ENCODE results near the gene ERICH4. TPM values are rescaled to one million over a fixed set of nuclear protein-coding genes. Genes with fewer than 3 reads are reported as not detected.

Gene ERICH4
- total RNA-seq, 2 experiments from 2014 or later = not detected

GRCh38 chr19:41409288-41409687 is 33.7 kb upstream of the ERICH4 start:
- no peak for TF ChIP-seq CTCF (IDR thresholded peaks at IDR 0.05)
- POLR2A ChIA-PET = interaction anchor here (1.8 kb wide), 1 partner anchor 11 kb away, joined by 9 read pairs; the partner anchor contains the start of gene BCKDHA
- DNase-seq = no peak
- Mint-ChIP-seq H3K4me3 (no peak overlapping the region), H3K36me3 (ENCODE audit: low read depth) (peaks cover 11% of the 10 kb centered on the region), H3K9me3 (no peaks in the 10 kb centered on the region), H3K27me3 (no peaks in the 10 kb centered on the region), H3K27ac (no peak overlapping the region), H3K4me1 (ENCODE audit: low read depth) (peaks cover 12% of the 10 kb centered on the region)
- intact Hi-C loops (cut with micrococcal nuclease) = no loop called here
- CTCF ChIA-PET = interaction anchor here (1.0 to 1.4 kb wide), 2 partner anchors 30 to 161 kb away, joined by 3 to 4 read pairs; partner anchors contain the start of gene DMAC2
- ATAC-seq = no peak

- no peak for TF ChIP-seq CTCF (IDR thresholded peaks at IDR 0.05)
- DNase-seq = no peak
- H3K36me3 Mint-ChIP-seq (ENCODE audit: low read depth) = peaks cover 11% of the 10 kb centered on the region
- no peak for ATAC-seq
- POLR2A ChIA-PET = no interaction called here
- H3K27me3 Mint-ChIP-seq = no peaks in the 10 kb centered on the region
- CTCF ChIA-PET = no interaction called here
- H3K27ac Mint-ChIP-seq = no peak overlapping the region
- H3K9me3 Mint-ChIP-seq = no peaks in the 10 kb centered on the region
- no peak overlapping the region for H3K4me3 Mint-ChIP-seq
- intact Hi-C loops (cut with micrococcal nuclease) = no loop called here
- peaks cover 12% of the 10 kb centered on the region for H3K4me1 Mint-ChIP-seq (ENCODE audit: low read depth)
Observed at GRCh38 chr19:41410336-41411054, 32.5 kb upstream of the ERICH4 start.

- H3K36me3 Mint-ChIP-seq (ENCODE audit: low read depth) = peaks cover 12% of the 10 kb centered on the region
- TF ChIP-seq CTCF (IDR thresholded peaks at IDR 0.05) = no peak
- CTCF ChIA-PET = no interaction called here
Observed at GRCh38 chr19:41411100-41411967, 31.6 kb upstream of the ERICH4 start.

GRCh38 chr19:41411968-41412265 is 31.0 kb upstream of the ERICH4 start:
- POLR2A ChIA-PET = no interaction called here
- no peaks in the 10 kb centered on the region for H3K9me3 Mint-ChIP-seq
- peaks cover 13% of the 10 kb centered on the region for H3K36me3 Mint-ChIP-seq (ENCODE audit: low read depth)
- H3K4me1 Mint-ChIP-seq (ENCODE audit: low read depth) = peaks cover 12% of the 10 kb centered on the region
- ATAC-seq (no peak), DNase-seq (no peak)
- intact Hi-C loops (cut with micrococcal nuclease) = no loop called here
- H3K4me3 Mint-ChIP-seq = no peak overlapping the region
- CTCF ChIA-PET = no interaction called here
- TF ChIP-seq CTCF (IDR thresholded peaks at IDR 0.05) = no peak
- H3K27me3 Mint-ChIP-seq = no peaks in the 10 kb centered on the region
- H3K27ac Mint-ChIP-seq = no peak overlapping the region

More at GRCh38 chr19:41411100-41411967, 31.6 kb upstream of the ERICH4 start:
- Mint-ChIP-seq H3K27me3 (no peaks in the 10 kb centered on the region), H3K27ac (no peak overlapping the region), H3K9me3 (no peaks in the 10 kb centered on the region), H3K4me3 (no peak overlapping the region), H3K4me1 (ENCODE audit: low read depth) (peaks cover 12% of the 10 kb centered on the region)
- intact Hi-C loops (cut with micrococcal nuclease) = no loop called here
- DNase-seq = no peak
- POLR2A ChIA-PET = no interaction called here
- ATAC-seq = no peak

- no peaks in the 10 kb centered on the region for H3K27me3 Mint-ChIP-seq
- ATAC-seq = no peak
- DNase-seq = no peak
- H3K4me1 Mint-ChIP-seq (ENCODE audit: low read depth) = peaks cover 10% of the 10 kb centered on the region
- intact Hi-C loops (cut with micrococcal nuclease) = no loop called here
- H3K4me3 Mint-ChIP-seq = no peak overlapping the region
- TF ChIP-seq CTCF (IDR thresholded peaks at IDR 0.05) = no peak
- CTCF ChIA-PET = no interaction called here
- H3K27ac Mint-ChIP-seq = no peak overlapping the region
- POLR2A ChIA-PET = interaction anchor here (1.1 kb wide), 1 partner anchor 9 kb away, joined by 3 read pairs; no protein-coding TSS in a partner anchor
- H3K36me3 Mint-ChIP-seq (ENCODE audit: low read depth) = peaks cover 11% of the 10 kb centered on the region
- no peaks in the 10 kb centered on the region for H3K9me3 Mint-ChIP-seq
Observed at GRCh38 chr19:41412953-41413352, 30.0 kb upstream of the ERICH4 start.
